Osteoblast (primary cell): ENCODE results near the gene KRT35. TPM values are rescaled to one million over a fixed set of nuclear protein-coding genes. Genes with fewer than 3 reads are reported as not detected.

Source experiments
- DNase-seq: peaks from one replicate; pipeline ENCODE4 v3.0.0; 2011; ENCODE audit warnings: low spot score, mixed read lengths; ENCODE audit not compliant: insufficient read length; ENCODE audit errors: missing footprints
- H2AFZ ChIP-seq: 2 replicates; pipeline ENCODE4 v1.6.0; 2011; ENCODE audit warnings: mild to moderate bottlenecking, low read length
- H3K27ac ChIP-seq: 2 replicates; pipeline ENCODE4 v1.5.1; 2011; ENCODE audit warnings: mild to moderate bottlenecking, low read depth, low read length, moderate library complexity
- H3K27me3 ChIP-seq: 2 replicates; pipeline ENCODE4 v1.6.0; 2012; ENCODE audit warnings: mild to moderate bottlenecking, control low read depth, inconsistent platforms, low read length, moderate library complexity; ENCODE audit not compliant: insufficient read depth
- H3K36me3 ChIP-seq: 2 replicates; pipeline ENCODE4 v1.5.1; 2011; ENCODE audit warnings: mild to moderate bottlenecking, low read length, control low read depth, moderate library complexity; ENCODE audit not compliant: insufficient read depth
- H3K4me1 ChIP-seq: 2 replicates; pipeline ENCODE4 v1.5.1; 2011; ENCODE audit warnings: mild to moderate bottlenecking, low read length, control low read depth, moderate library complexity; ENCODE audit not compliant: insufficient read depth
- H3K4me2 ChIP-seq: 2 replicates; pipeline ENCODE4 v1.6.0; 2011; ENCODE audit warnings: mild to moderate bottlenecking, low read length; ENCODE audit not compliant: insufficient read depth
- H3K4me3 ChIP-seq: fragments of 200-600 bp; sonication (generic); 3 replicates; pipeline ENCODE4 v1.5.1; 2012; ENCODE audit warnings: mild to moderate bottlenecking, low read length, inconsistent platforms; ENCODE audit not compliant: insufficient read depth
- H3K79me2 ChIP-seq: 2 replicates; pipeline ENCODE4 v1.6.0; 2012; ENCODE audit warnings: mild to moderate bottlenecking, low read length, control low read depth, inconsistent platforms; ENCODE audit not compliant: insufficient read depth
- H3K9me3 ChIP-seq: 2 replicates; pipeline ENCODE4 v1.5.1; 2011; ENCODE audit warnings: low read depth, low read length, control low read depth
- H4K20me1 ChIP-seq: 2 replicates; pipeline ENCODE4 v1.6.0; 2012; ENCODE audit warnings: mild to moderate bottlenecking, low read length, control low read depth; ENCODE audit not compliant: insufficient read depth
- total RNA-seq: library from RNA; depleted of rRNA; stranded (reverse); fragments of >200 nt; gene quantifications from 2 replicates; pipeline ENCODE4 v1.2.3, GENCODE V29; 2012
- TF ChIP-seq, protein P1 (sequence below): IDR thresholded peaks from 2 replicates; pipeline ENCODE4 v1.5.1; 2011; ENCODE audit warnings: mild to moderate bottlenecking, low read depth, low read length, moderate library complexity; ENCODE audit errors: extremely low read depth

KRT35 gene
- total RNA-seq, 1 donor = not detected

DNA sequence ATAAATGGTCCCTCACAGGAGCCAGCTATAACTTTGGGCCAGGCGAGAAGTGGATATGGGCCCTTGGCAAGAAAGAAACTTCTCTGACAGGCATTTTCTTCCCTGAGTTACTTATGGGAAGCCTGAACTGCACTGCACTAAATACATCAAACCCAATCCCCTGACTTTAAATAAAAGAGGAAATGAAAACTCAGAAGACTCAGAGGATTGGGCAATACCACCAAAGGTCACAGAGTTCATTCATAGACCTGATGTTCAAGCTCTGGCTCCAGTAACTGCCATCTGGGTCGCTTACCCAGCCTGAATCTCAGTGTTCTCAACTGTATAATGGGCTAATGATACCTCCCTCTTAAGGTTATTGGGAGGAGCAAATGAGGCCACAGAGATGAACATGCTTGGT lies 815 bp downstream of the KRT35 start:
- no peak for DNase-seq
- H3K27me3 ChIP-seq = no peaks in the 10 kb centered on the region
- no peaks in the 10 kb centered on the region for H3K79me2 ChIP-seq
- H3K4me3 ChIP-seq = no peak overlapping the region
- H3K4me2 ChIP-seq = no peak overlapping the region
- no peaks in the 10 kb centered on the region for H3K4me1 ChIP-seq
- H3K36me3 ChIP-seq = no peaks in the 10 kb centered on the region
- H2AFZ ChIP-seq = no peak overlapping the region
- no peaks in the 10 kb centered on the region for H3K9me3 ChIP-seq
- H3K27ac ChIP-seq = no peak overlapping the region
- TF ChIP-seq, protein P1, sequence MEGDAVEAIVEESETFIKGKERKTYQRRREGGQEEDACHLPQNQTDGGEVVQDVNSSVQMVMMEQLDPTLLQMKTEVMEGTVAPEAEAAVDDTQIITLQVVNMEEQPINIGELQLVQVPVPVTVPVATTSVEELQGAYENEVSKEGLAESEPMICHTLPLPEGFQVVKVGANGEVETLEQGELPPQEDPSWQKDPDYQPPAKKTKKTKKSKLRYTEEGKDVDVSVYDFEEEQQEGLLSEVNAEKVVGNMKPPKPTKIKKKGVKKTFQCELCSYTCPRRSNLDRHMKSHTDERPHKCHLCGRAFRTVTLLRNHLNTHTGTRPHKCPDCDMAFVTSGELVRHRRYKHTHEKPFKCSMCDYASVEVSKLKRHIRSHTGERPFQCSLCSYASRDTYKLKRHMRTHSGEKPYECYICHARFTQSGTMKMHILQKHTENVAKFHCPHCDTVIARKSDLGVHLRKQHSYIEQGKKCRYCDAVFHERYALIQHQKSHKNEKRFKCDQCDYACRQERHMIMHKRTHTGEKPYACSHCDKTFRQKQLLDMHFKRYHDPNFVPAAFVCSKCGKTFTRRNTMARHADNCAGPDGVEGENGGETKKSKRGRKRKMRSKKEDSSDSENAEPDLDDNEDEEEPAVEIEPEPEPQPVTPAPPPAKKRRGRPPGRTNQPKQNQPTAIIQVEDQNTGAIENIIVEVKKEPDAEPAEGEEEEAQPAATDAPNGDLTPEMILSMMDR = no peak
- no peaks in the 10 kb centered on the region for H4K20me1 ChIP-seq

DNA sequence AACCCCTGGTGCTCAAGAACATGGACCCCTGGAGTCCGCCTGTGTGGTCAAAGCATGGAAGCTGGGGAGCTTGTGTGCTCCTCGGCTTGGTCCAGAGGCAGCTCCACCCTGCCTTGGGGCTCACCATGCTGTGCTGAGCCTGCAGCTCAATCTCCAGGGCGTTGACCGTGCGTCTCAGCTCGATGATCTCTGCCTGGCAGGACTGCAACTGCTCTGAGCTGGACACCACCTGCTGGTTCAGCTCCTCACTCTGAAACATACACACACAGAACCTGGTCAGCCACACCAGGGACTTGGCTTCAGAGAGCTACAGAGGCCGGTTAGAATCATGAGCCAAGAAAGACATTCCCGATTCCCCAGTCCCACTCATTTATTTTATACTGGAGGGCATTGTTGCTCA lies 2.7 kb downstream of the KRT35 start:
- no peaks in the 10 kb centered on the region for H3K79me2 ChIP-seq
- no peaks in the 10 kb centered on the region for H4K20me1 ChIP-seq
- no peaks in the 10 kb centered on the region for H3K27me3 ChIP-seq
- no peak for DNase-seq
- H3K9me3 ChIP-seq = no peaks in the 10 kb centered on the region
- no peak overlapping the region for H3K27ac ChIP-seq
- no peak overlapping the region for H2AFZ ChIP-seq
- no peak overlapping the region for H3K4me2 ChIP-seq
- H3K4me3 ChIP-seq = no peak overlapping the region
- TF ChIP-seq, protein P1 = no peak
- no peaks in the 10 kb centered on the region for H3K4me1 ChIP-seq
- no peaks in the 10 kb centered on the region for H3K36me3 ChIP-seq

DNA sequence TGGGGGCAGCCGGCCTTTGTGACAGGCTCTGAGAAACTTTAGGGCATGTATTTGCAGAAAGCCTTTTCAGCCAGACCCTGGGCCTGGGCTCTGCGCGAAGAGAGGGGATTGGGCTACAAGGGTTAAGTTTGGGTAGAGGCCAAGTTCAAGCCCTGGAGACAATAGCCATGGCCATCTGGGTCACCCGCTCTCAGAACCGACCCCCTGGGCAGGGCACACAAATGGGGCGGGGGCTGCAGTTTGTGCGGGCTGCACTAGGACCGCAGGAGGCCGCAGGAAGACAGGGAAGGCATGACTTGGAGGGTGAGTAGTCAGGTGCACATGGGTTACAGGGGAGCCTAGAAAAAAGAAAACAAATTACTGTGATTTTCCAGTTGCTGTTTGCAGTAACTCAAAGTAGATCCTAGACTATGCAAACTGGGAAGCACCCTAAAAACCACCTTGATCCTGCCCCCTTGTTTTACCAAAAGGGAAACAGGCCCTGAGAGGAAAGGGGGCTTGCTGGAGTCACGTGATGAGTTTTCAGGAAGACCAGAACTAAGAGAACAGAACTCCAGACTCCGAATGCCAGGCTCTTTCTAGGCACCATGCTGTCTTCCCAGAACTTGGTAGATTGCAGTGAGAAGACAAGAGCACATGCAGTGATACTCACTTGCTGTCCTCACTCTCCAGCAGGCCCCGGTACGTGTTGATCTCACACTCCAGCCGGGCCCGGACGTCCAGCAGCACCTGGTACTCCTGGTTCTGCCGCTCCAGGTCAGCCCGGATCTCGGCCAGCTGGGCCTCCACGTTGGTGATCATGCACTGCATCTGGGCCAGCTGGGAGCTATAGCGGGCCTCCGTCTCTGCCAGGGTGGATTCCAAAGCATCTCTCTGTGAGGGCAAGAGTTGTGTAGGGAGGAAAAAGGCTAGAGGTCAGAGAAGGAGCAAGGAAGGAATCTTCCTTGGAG lies 3.8 kb downstream of the KRT35 start:
- no peak overlapping the region for H3K4me2 ChIP-seq
- TF ChIP-seq, protein P1 = no peak

DNA sequence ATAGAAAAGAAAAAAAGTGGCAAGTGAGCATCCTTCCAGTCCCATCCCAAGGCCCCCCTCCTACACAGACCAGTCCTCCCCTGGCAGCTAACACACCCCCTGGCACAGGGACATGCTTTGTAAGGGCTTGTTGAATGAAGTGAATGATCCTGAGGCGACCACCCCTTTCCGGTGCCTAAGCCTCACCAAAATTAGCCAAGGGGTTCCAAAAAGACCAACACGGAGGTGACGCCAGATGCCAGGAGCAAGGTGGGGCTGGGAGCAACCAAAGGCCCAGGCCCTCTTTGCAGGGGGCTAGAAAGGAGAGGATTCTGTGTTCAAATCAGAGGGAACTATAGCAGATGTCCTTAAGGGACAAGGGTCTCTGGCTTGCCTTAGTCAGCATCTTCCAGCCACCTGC lies 5.5 kb downstream of the KRT35 start:
- TF ChIP-seq, protein P1 = no peak
- Histone ChIP-seq H3K36me3 (no peaks in the 10 kb centered on the region), H2AFZ (no peak overlapping the region), H4K20me1 (no peaks in the 10 kb centered on the region), H3K9me3 (peaks cover 5% of the 10 kb centered on the region), H3K4me1 (no peaks in the 10 kb centered on the region), H3K27me3 (no peaks in the 10 kb centered on the region), H3K27ac (no peak overlapping the region), H3K4me3 (no peak overlapping the region), H3K79me2 (no peaks in the 10 kb centered on the region), H3K4me2 (no peak overlapping the region)
- no peak for DNase-seq

More for the DNA sequence above, 3.8 kb downstream of the KRT35 start:
- no peaks in the 10 kb centered on the region for H3K79me2 ChIP-seq
- H3K27me3 ChIP-seq = no peaks in the 10 kb centered on the region
- no peak overlapping the region for H3K4me3 ChIP-seq
- H3K36me3 ChIP-seq = no peaks in the 10 kb centered on the region
- DNase-seq = no peak
- no peaks in the 10 kb centered on the region for H3K9me3 ChIP-seq
- no peak overlapping the region for H2AFZ ChIP-seq
- no peaks in the 10 kb centered on the region for H3K4me1 ChIP-seq
- H4K20me1 ChIP-seq = no peaks in the 10 kb centered on the region
- no peak overlapping the region for H3K27ac ChIP-seq
